ENCODE data around the gene FUCA1. TPM values are rescaled to one million over a fixed set of nuclear protein-coding genes. Genes with fewer than 3 reads are reported as not detected.
"Not testable (repeated sequence)": the region's sequence is repeated elsewhere in the genome, so short reads cannot be mapped to it uniquely, and the experiment has no call there.

Gene FUCA1
- polyA plus RNA-seq, 3 donors from 2014 or later: 24.3 to 27.7 (median 26.1) TPM

DNA sequence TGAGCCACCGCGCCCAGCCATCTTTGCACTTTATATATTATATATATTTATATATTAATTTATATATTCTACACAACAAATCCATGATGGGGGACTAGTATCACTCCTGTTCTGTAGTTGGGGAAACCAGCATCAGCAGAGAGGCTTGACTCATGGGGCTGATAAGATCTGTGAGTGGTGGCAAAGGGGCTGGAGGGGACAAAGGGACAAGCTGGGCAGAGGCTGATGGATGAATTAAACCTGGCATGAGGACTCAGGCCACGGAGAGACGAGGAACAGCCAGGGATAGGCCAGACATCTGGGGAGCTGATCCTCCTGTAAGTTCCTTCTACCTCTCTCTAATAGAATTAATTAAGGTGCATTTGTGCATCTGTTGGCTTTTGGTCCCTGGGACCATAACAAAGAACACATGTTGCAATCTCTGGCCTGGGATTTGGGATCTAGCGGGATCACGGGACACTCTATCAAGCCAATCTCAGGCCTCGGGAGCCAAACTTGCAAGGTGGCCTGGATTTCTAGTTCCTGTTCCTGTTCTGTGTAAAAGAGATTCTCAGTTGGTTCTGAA, 37.5 kb upstream of the FUCA1 start:
- peak overlapping the region in 1 of 5 donors; percentile 28 for H3K4me3 Mint-ChIP-seq
- DNase-seq: no peak
- no peaks in the 10 kb centered on the region for H3K9me3 Mint-ChIP-seq
- H3K27me3 Mint-ChIP-seq (ENCODE audit: low read depth in 3 of 3): peaks cover 8 to 16% (median 15%) of the 10 kb centered on the region in 3 donors
- H3K4me1 Mint-ChIP-seq: peaks cover 67 to 73% of the 10 kb centered on the region in 2 donors
- peaks cover 4 to 28% (median 13%) of the 10 kb centered on the region in 3 donors for H3K36me3 Mint-ChIP-seq
- H3K27ac Mint-ChIP-seq: peak overlapping the region in 1 of 6 donors; percentile 60

- peaks cover 8 to 15% (median 14%) of the 10 kb centered on the region in 3 donors for H3K27me3 Mint-ChIP-seq (ENCODE audit: low read depth in 3 of 3)
- peak overlapping the region; percentile 1 to 60 (median 26) for H3K4me3 Mint-ChIP-seq
- no peak overlapping the region for H3K27ac Mint-ChIP-seq
- H3K9me3 Mint-ChIP-seq: no peaks in the 10 kb centered on the region
- DNase-seq: no peak
- peaks cover 4 to 28% (median 13%) of the 10 kb centered on the region in 3 donors for H3K36me3 Mint-ChIP-seq
- peaks cover 68 to 73% of the 10 kb centered on the region in 2 donors for H3K4me1 Mint-ChIP-seq
These were observed 36.8 kb upstream of the FUCA1 start for GRCh38 chr1:23904748-23905357.

- Mint-ChIP-seq H3K4me3 (peak overlapping the region in 4 of 5 donors; percentile 30 to 69 (median 48)), H3K27ac (no peak overlapping the region), H3K9me3 (no peaks in the 10 kb centered on the region), H3K27me3 (ENCODE audit: low read depth in 3 of 3) (peaks cover 10 to 16% (median 13%) of the 10 kb centered on the region in 3 donors), H3K36me3 (peaks cover 4 to 28% (median 13%) of the 10 kb centered on the region in 3 donors), H3K4me1 (peaks cover 65 to 73% of the 10 kb centered on the region in 2 donors)
- DNase-seq: no peak
These were observed 35.7 kb upstream of the FUCA1 start for GRCh38 chr1:23903754-23904153.

DNA sequence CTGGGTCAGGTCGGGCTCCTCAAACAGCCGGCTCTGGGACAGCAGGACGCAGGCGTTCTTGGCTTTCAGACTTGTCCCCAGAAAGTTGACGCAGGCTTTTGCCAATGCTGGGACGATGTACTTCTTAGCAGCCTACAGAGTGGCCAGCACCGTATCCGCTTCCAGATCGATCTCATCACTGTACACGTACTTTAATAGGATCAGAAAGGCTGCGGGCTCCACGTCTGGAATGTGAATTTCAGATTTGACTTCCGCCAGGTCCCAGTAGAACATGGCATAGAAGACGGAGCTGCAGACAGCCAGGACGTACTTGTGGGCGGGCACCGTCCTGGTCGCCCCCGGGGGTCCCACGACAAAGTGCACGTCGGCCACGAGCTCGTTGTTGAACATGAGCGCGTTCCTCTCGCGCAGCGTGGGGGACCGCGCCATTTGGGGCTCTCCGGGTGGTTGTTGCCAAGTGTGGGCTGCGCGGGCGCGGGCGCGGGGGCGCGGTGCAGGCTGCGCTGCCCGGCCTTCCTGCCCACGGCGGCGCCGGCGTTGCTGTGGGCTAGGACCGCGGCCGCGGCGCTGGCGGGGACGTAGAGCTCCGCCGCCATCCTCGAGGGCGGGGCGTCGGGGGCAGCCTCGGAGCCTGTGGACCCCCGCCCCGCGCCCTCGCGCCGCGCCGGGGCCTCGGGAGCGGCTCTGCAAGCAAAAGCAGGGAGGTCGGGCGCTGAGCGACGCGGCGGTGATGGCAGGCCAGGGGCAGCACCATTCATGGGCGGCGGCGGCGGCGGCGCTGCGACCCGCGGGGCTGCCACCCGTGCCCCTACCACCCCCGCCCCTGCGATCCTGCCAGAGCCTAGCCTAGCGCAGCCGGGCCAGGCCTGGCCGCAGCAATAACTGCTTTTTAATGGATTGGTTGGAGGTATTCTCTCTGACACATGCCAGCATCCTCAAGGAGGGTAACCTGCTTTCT, 34.5 kb upstream of the FUCA1 start:
- Mint-ChIP-seq H3K27me3 (ENCODE audit: low read depth in 3 of 3) (peaks cover 8 to 14% (median 13%) of the 10 kb centered on the region in 3 donors), H3K4me3 (peak overlapping the region; percentile 21 to 69 (median 46)), H3K4me1 (peaks cover 61 to 73% of the 10 kb centered on the region in 2 donors), H3K27ac (no peak overlapping the region), H3K36me3 (peaks cover 4 to 28% (median 13%) of the 10 kb centered on the region in 3 donors), H3K9me3 (no peaks in the 10 kb centered on the region)
- DNase-seq: peak in 2 of 3 donors; percentile 20 to 26

- Mint-ChIP-seq H3K4me3 (peak overlapping the region; percentile 10 to 46 (median 39)), H3K36me3 (peaks cover 4 to 15% (median 9%) of the 10 kb centered on the region in 3 donors), H3K27ac (peak overlapping the region in 2 of 6 donors; percentile 25 to 30), H3K27me3 (ENCODE audit: low read depth in 3 of 3) (peaks cover 10 to 21% (median 14%) of the 10 kb centered on the region in 3 donors), H3K4me1 (peaks cover 72 to 78% of the 10 kb centered on the region in 2 donors)
- DNase-seq, H3K9me3 Mint-ChIP-seq: not testable (repeated sequence)
These were observed 31.9 kb upstream of the FUCA1 start for GRCh38 chr1:23900017-23900416.

DNA sequence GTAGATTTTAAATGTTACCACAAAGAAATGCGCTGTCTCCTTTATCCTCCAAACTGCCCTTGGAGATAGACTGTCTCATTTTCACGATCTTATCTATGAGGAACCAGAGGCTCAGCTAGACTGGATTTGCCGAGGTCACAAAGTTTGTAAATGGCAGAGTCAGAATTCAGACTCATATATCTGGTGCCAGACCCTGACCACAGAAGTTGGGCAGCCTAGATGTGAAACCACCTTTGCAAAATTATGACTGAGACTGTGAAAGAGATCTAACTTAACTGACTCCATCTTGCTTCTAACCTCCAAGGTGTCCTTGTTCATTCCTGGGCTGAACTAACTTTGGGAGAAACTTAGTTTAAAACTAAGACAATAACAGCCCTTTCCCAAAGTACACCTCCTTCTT, 31.0 kb upstream of the FUCA1 start:
- peak in 2 of 3 donors; percentile 28 to 35 for DNase-seq
- Mint-ChIP-seq H3K27me3 (ENCODE audit: low read depth in 3 of 3) (peaks cover 10 to 17% (median 14%) of the 10 kb centered on the region in 3 donors), H3K4me3 (peak overlapping the region; percentile 40 to 77 (median 63)), H3K27ac (peak overlapping the region in 5 of 6 donors; percentile 9 to 69 (median 62)), H3K4me1 (peaks cover 66 to 69% of the 10 kb centered on the region in 2 donors), H3K9me3 (no peaks in the 10 kb centered on the region), H3K36me3 (peaks cover 3 to 8% (median 4%) of the 10 kb centered on the region in 3 donors)

GRCh38 chr1:23897083-23897482, 29.0 kb upstream of the FUCA1 start:
- H3K4me1 Mint-ChIP-seq: peaks cover 58 to 60% of the 10 kb centered on the region in 2 donors
- peaks cover 8 to 11% (median 8%) of the 10 kb centered on the region in 3 donors for H3K27me3 Mint-ChIP-seq (ENCODE audit: low read depth in 3 of 3)
- no peak for DNase-seq
- no peaks in the 10 kb centered on the region for H3K9me3 Mint-ChIP-seq
- peak overlapping the region in 1 of 6 donors; percentile 53 for H3K27ac Mint-ChIP-seq
- peak overlapping the region; percentile 36 to 69 (median 46) for H3K4me3 Mint-ChIP-seq
- H3K36me3 Mint-ChIP-seq: peaks cover 0 to 3% (median 0%) of the 10 kb centered on the region in 3 donors

- Mint-ChIP-seq H3K27me3 (ENCODE audit: low read depth in 3 of 3) (peaks cover 8 to 11% (median 8%) of the 10 kb centered on the region in 3 donors), H3K27ac (peak overlapping the region in 1 of 6 donors; percentile 19), H3K36me3 (no peaks in the 10 kb centered on the region), H3K9me3 (no peaks in the 10 kb centered on the region), H3K4me3 (peak overlapping the region; percentile 25 to 57 (median 45)), H3K4me1 (peaks cover 58 to 61% of the 10 kb centered on the region in 2 donors)
- DNase-seq: no peak
These were observed 28.4 kb upstream of the FUCA1 start for GRCh38 chr1:23896491-23896890.

DNA sequence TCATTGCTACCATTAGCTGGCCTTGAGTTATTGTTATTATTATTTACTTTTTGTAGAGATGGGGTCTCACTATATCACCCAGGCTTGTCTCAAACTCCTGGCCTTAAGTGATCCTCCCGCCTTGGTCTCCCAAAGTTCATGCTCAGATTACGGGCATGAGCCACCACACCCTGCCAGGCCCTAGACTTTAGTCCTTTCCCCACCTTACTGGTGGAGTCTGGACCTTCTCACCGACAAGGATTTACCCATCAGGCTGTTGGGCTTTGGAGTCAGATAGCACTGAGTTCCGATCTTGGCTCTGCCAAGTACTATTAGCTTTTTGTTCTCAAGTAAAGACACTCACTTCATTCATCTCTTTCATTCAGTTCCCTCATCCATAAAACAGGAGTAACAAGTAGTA, 27.9 kb upstream of the FUCA1 start:
- peaks cover 5 to 9% (median 8%) of the 10 kb centered on the region in 3 donors for H3K27me3 Mint-ChIP-seq (ENCODE audit: low read depth in 3 of 3)
- no peaks in the 10 kb centered on the region for H3K9me3 Mint-ChIP-seq
- peaks cover 55 to 57% of the 10 kb centered on the region in 2 donors for H3K4me1 Mint-ChIP-seq
- H3K36me3 Mint-ChIP-seq: no peaks in the 10 kb centered on the region
- H3K27ac Mint-ChIP-seq: peak overlapping the region in 1 of 6 donors; percentile 19
- H3K4me3 Mint-ChIP-seq: peak overlapping the region in 2 of 5 donors; percentile 25 to 39
- no peak for DNase-seq

- H3K27ac Mint-ChIP-seq: no peak overlapping the region
- H3K9me3 Mint-ChIP-seq: no peaks in the 10 kb centered on the region
- peaks cover 5 to 9% (median 6%) of the 10 kb centered on the region in 3 donors for H3K27me3 Mint-ChIP-seq (ENCODE audit: low read depth in 3 of 3)
- H3K36me3 Mint-ChIP-seq: no peaks in the 10 kb centered on the region
- DNase-seq: no peak
- peaks cover 46 to 49% of the 10 kb centered on the region in 2 donors for H3K4me1 Mint-ChIP-seq
- H3K4me3 Mint-ChIP-seq: no peak overlapping the region
These were observed 27.0 kb upstream of the FUCA1 start for GRCh38 chr1:23895082-23895481.

DNA sequence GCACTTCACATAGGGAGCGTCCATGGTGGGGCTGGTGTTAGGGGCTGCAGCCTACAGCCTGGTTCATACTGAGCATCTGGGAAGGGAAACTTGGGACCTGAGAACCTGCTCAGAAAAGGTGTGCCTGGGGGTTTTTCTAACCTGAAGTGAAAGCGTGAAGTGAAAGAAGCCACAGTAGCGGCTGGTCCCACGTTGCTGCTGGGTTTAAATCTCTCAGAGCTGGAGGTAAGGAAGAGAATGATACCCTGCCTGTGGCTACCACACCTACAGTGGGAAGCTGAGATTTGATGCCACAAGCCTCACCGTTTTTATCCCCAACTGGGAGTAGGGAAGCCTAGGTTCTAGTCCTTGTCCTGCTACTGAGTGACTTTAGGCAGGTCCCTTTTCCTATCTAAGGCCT, 21.0 kb upstream of the FUCA1 start:
- Mint-ChIP-seq H3K4me1 (peaks cover 13 to 22% of the 10 kb centered on the region in 2 donors), H3K9me3 (no peaks in the 10 kb centered on the region), H3K36me3 (peaks cover 0 to 2% (median 0%) of the 10 kb centered on the region in 3 donors), H3K27me3 (ENCODE audit: low read depth in 3 of 3) (no peaks in the 10 kb centered on the region), H3K4me3 (no peak overlapping the region), H3K27ac (no peak overlapping the region)
- no peak for DNase-seq

GRCh38 chr1:23885222-23885621, 17.1 kb upstream of the FUCA1 start:
- peaks cover 1 to 5% (median 1%) of the 10 kb centered on the region in 3 donors for H3K27me3 Mint-ChIP-seq (ENCODE audit: low read depth in 3 of 3)
- H3K9me3 Mint-ChIP-seq: peaks cover 0 to 1% (median 0%) of the 10 kb centered on the region in 6 donors
- H3K4me3 Mint-ChIP-seq: no peak overlapping the region
- H3K4me1 Mint-ChIP-seq: peaks cover 0 to 12% of the 10 kb centered on the region in 2 donors
- no peak for DNase-seq
- H3K27ac Mint-ChIP-seq: no peak overlapping the region
- peaks cover 0 to 2% (median 0%) of the 10 kb centered on the region in 3 donors for H3K36me3 Mint-ChIP-seq

GRCh38 chr1:23882746-23883145, 14.7 kb upstream of the FUCA1 start:
- Mint-ChIP-seq H3K4me3 (no peak overlapping the region), H3K9me3 (peaks cover 8 to 19% (median 18%) of the 10 kb centered on the region in 6 donors), H3K36me3 (peaks cover 9 to 13% (median 11%) of the 10 kb centered on the region in 3 donors), H3K4me1 (peaks cover 0 to 5% of the 10 kb centered on the region in 2 donors), H3K27me3 (ENCODE audit: low read depth in 3 of 3) (peaks cover 3 to 5% (median 3%) of the 10 kb centered on the region in 3 donors), H3K27ac (no peak overlapping the region)
- DNase-seq: no peak
